Neural progenitor cell (in vitro differentiated cells): ENCODE data around the gene STPG3.

ENCODE experiments used
- CTCF ChIP-seq: fragments of 200-600 bp; sonication (generic); IDR thresholded peaks from 2 replicates; pipeline ENCODE4 v1.5.1; 2017; ENCODE audit warnings: antibody characterized with exemption, mild to moderate bottlenecking
- EZH2 ChIP-seq: fragments of 200-600 bp; sonication (generic); IDR thresholded peaks from 2 replicates; pipeline ENCODE4 v1.6.1; 2017; ENCODE audit warnings: antibody characterized with exemption, mild to moderate bottlenecking, moderate library complexity

- TF ChIP-seq CTCF (no peak), EZH2 (no peak)
Observed at GRCh38 chr9:137281345-137282116, 30.4 kb downstream of the STPG3 start.
